ENCODE measurements around the gene NPAS3.

Gene NPAS3

GRCh38 chr14:32914391-32914790 lies 24.3 kb upstream of the NPAS3 start:
- DNase-seq (ENCODE audit: insufficient read length, low spot score) = no peak
- TF ChIP-seq SPI1 (IDR thresholded peaks at IDR 0.05; ENCODE audit: low read depth, low read length) (no peak), TAF1 (IDR thresholded peaks at IDR 0.05; ENCODE audit: low read depth, low read length) (no peak), POLR2A (IDR thresholded peaks at IDR 0.05; ENCODE audit: low read depth, low read length) (no peak), PAX5 (IDR thresholded peaks at IDR 0.05; ENCODE audit: insufficient read depth, low read length, severe bottlenecking) (no peak), POLR2AphosphoS5 (IDR thresholded peaks at IDR 0.05; ENCODE audit: low read depth, low read length) (no peak), POU2F2 (IDR thresholded peaks at IDR 0.05; ENCODE audit: low read depth, low read length) (no peak)
- FAIRE-seq = no peak

DNA sequence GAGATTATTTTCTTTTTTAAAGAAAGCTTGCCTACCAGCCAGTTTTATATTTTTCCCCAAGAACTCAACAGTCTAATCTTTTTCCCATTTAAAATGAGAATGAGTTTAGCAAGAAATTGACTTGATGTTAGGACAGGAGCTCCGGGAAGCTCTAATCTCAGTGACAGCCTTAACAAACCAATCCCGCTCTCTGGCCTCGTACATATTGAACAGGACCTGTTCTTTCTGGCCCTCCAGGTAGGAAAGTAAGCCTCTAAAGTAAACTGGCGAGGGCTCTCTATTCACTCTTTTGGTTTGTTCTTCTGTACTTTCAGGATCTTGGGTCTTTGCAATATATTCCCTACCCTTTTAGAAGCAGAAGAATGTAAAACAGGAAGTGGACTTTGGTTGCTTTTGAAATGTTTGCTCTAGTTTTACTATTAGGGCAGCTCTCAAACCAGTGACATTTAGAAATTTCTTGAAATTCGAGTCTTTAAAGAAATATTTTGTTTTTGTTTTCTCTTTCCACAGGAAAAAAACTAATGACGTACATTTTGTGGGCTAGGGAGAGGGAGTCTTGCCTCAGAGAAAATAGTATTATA lies 17.9 kb upstream of the NPAS3 start:
- TF ChIP-seq POU2F2 (IDR thresholded peaks at IDR 0.05; ENCODE audit: low read depth, low read length) = no peak
- TF ChIP-seq SPI1 (IDR thresholded peaks at IDR 0.05; ENCODE audit: low read depth, low read length) = no peak
- TF ChIP-seq POLR2AphosphoS5 (IDR thresholded peaks at IDR 0.05; ENCODE audit: low read depth, low read length) = no peak
- no peak for TF ChIP-seq POLR2A (IDR thresholded peaks at IDR 0.05; ENCODE audit: low read depth, low read length)
- TF ChIP-seq TAF1 (IDR thresholded peaks at IDR 0.05; ENCODE audit: low read depth, low read length) = no peak
- TF ChIP-seq PAX5 (IDR thresholded peaks at IDR 0.05; ENCODE audit: insufficient read depth, low read length, severe bottlenecking) = no peak
- no peak for DNase-seq (ENCODE audit: insufficient read length, low spot score)
- no peak for FAIRE-seq

DNA sequence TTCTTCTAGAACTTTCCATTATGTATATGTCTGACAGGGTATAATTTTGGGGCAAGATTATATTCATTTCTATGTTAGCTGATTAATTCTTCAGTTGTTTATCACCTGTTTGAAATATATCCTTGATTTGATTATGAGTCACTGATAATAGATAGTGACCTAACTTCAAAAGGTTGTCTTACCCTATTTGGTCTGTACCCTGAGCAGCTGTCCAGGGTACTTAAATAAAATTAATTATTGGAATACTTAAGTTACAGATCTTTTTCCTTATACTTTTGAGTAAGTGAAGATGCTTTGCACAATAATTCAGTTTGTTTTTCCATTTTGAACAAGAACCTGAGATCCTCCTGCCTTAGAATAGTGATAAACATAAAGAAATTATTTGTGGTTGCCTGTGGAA lies 13.2 kb upstream of the NPAS3 start:
- FAIRE-seq = no peak
- TF ChIP-seq POLR2A (IDR thresholded peaks at IDR 0.05; ENCODE audit: low read depth, low read length) (no peak), PAX5 (IDR thresholded peaks at IDR 0.05; ENCODE audit: insufficient read depth, low read length, severe bottlenecking) (no peak), POU2F2 (IDR thresholded peaks at IDR 0.05; ENCODE audit: low read depth, low read length) (no peak), POLR2AphosphoS5 (IDR thresholded peaks at IDR 0.05; ENCODE audit: low read depth, low read length) (no peak), SPI1 (IDR thresholded peaks at IDR 0.05; ENCODE audit: low read depth, low read length) (no peak), TAF1 (IDR thresholded peaks at IDR 0.05; ENCODE audit: low read depth, low read length) (no peak)
- DNase-seq (ENCODE audit: insufficient read length, low spot score) = no peak

DNA sequence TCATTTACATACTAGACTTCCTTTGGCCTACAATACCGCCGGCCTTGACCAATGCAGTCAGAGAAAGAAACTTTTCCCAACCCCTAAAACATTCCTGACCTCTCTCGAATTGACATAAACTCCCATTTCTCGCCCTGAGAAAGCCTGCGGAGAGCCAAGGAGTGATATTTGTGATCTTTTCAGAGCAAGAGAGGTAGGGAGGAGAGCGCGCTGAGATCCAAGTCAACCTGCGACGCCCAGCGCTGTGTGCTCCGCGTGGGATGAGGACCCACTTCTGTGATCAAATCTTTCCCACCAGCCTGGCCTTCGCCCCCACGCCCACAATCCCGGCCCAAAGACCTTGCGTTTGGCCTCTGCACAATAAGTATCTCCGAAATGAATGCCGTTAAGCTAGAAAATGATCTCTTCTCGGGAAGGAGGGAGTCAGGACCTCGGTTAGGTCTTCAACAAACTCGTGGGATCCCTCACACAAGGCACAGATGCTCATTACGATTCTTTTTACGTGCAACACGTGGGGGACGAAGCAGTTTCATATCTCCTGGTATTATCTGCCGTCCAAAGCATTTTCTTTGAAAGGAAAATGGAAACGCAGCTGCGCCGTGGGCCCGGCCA lies 6.3 kb upstream of the NPAS3 start:
- no peak for DNase-seq (ENCODE audit: insufficient read length, low spot score)

DNA sequence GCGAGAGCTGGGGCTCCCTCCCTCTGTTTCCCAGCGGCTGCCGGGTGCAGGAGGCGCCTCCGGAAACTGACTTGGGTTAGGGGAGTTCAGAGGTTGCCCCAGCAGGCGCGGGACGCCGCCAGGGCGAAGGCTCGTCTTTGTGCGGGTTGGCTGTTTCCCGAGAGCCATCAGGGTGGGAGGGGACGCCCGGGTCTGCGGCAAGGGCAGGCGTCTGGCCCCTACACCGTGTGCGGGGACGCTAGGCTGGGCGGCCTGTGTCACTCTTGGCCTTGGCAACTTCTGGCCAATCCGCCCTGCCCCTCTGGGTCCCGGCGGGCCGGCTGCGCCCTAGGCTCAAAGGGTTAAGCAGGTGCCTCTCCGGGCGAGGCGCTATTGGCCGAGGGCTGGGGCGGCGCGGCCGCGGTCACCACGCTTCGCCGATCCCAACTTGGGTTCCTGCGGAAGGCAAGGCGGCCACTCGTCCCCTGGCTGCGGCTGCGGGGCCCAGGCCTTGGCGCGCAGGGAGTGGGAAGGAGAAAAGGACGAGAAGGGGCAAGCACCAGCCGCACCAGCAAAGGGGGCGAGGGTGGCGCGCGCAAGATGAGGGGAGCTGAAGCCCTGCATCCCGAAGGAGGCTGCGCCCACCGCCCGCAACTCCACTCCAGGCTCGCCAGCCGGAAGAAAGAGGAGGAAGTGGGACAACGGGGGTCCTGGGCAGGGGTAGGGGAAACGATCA lies 5.6 kb upstream of the NPAS3 start:
- FAIRE-seq = no peak

More for the DNA sequence above, 6.3 kb upstream of the NPAS3 start:
- no peak for FAIRE-seq
- no peak for TF ChIP-seq POU2F2 (IDR thresholded peaks at IDR 0.05; ENCODE audit: low read depth, low read length)
- no peak for TF ChIP-seq POLR2A (IDR thresholded peaks at IDR 0.05; ENCODE audit: low read depth, low read length)
- no peak for TF ChIP-seq TAF1 (IDR thresholded peaks at IDR 0.05; ENCODE audit: low read depth, low read length)
- TF ChIP-seq PAX5 (IDR thresholded peaks at IDR 0.05; ENCODE audit: insufficient read depth, low read length, severe bottlenecking) = no peak
- TF ChIP-seq SPI1 (IDR thresholded peaks at IDR 0.05; ENCODE audit: low read depth, low read length) = no peak
- no peak for TF ChIP-seq POLR2AphosphoS5 (IDR thresholded peaks at IDR 0.05; ENCODE audit: low read depth, low read length)

DNA sequence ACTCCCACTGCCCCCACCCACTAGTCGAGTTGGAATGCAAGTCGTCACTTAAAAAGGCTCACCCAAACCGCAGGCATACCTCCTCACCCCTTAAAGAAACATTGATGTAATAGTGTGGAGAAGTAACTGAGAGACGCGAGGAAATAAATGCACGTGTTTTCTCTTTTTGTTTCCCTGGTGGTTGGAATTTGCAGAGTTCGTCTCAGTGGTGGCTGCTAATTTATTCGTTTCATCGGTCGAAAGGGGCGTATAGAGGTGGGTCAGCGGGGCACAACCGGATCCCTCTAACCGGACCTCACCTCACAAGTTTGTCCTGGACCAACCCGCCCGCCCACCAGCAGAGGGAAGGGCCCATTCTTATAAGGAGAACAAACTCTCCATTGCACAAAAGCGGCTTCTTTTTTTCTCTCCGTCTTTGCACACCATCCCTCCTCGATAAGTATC lies 5.0 kb upstream of the NPAS3 start:
- FAIRE-seq (no peak), DNase-seq (ENCODE audit: insufficient read length, low spot score) (no peak)
- TF ChIP-seq TAF1 (IDR thresholded peaks at IDR 0.05; ENCODE audit: low read depth, low read length) (no peak), POU2F2 (IDR thresholded peaks at IDR 0.05; ENCODE audit: low read depth, low read length) (no peak), SPI1 (IDR thresholded peaks at IDR 0.05; ENCODE audit: low read depth, low read length) (no peak), PAX5 (IDR thresholded peaks at IDR 0.05; ENCODE audit: insufficient read depth, low read length, severe bottlenecking) (no peak), POLR2AphosphoS5 (IDR thresholded peaks at IDR 0.05; ENCODE audit: low read depth, low read length) (no peak), POLR2A (IDR thresholded peaks at IDR 0.05; ENCODE audit: low read depth, low read length) (no peak)

More for the DNA sequence above, 5.6 kb upstream of the NPAS3 start:
- no peak for TF ChIP-seq PAX5 (IDR thresholded peaks at IDR 0.05; ENCODE audit: insufficient read depth, low read length, severe bottlenecking)
- TF ChIP-seq POLR2A (IDR thresholded peaks at IDR 0.05; ENCODE audit: low read depth, low read length) = no peak
- TF ChIP-seq TAF1 (IDR thresholded peaks at IDR 0.05; ENCODE audit: low read depth, low read length) = no peak
- no peak for TF ChIP-seq POLR2AphosphoS5 (IDR thresholded peaks at IDR 0.05; ENCODE audit: low read depth, low read length)
- TF ChIP-seq SPI1 (IDR thresholded peaks at IDR 0.05; ENCODE audit: low read depth, low read length) = no peak
- TF ChIP-seq POU2F2 (IDR thresholded peaks at IDR 0.05; ENCODE audit: low read depth, low read length) = no peak
- no peak for DNase-seq (ENCODE audit: insufficient read length, low spot score)

DNA sequence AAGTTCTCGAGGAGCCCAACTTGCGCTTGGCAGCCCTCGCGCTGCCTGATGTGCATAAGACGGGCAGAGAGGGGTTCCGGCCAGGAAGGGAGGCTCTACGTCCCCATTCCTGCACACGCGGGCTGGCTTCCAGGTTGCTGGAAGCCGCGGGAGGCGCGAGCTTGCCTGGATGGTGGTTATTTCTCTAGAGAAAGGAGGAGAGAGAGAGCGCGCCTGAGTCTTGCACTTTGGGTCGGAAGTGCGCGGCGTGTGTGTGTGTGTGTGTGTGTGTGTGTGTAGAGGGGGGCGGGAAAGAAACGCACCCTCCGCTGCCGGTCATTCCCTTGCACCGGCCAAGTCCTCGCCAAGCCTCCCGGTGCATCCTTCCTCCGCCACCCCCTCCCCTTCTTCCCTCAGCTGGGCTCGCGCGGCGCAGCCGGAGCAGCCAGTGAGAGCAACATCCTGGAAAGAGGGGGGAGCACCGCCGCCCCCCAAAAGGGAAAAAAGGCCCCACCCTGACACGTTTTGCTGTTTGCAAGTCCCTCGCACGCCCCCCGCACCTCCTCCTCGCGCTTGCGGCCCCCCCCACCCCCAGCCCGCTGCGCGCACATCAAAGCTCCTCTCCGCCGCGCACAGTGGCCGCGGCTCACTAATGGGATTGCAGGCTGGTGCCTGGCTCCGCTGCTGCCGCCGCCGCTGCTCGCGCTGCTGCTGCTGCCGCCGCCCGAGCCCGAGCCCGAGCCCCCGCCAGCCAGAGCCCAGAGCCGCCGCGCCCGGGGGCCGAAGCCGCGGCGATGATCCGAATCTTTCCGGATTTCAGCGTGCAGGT lies 4.4 kb upstream of the NPAS3 start:
- FAIRE-seq = no peak
- DNase-seq (ENCODE audit: insufficient read length, low spot score) = no peak
- TF ChIP-seq PAX5 (IDR thresholded peaks at IDR 0.05; ENCODE audit: insufficient read depth, low read length, severe bottlenecking) (no peak), TAF1 (IDR thresholded peaks at IDR 0.05; ENCODE audit: low read depth, low read length) (no peak), POU2F2 (IDR thresholded peaks at IDR 0.05; ENCODE audit: low read depth, low read length) (no peak), SPI1 (IDR thresholded peaks at IDR 0.05; ENCODE audit: low read depth, low read length) (no peak), POLR2A (IDR thresholded peaks at IDR 0.05; ENCODE audit: low read depth, low read length) (no peak), POLR2AphosphoS5 (IDR thresholded peaks at IDR 0.05; ENCODE audit: low read depth, low read length) (no peak)

DNA sequence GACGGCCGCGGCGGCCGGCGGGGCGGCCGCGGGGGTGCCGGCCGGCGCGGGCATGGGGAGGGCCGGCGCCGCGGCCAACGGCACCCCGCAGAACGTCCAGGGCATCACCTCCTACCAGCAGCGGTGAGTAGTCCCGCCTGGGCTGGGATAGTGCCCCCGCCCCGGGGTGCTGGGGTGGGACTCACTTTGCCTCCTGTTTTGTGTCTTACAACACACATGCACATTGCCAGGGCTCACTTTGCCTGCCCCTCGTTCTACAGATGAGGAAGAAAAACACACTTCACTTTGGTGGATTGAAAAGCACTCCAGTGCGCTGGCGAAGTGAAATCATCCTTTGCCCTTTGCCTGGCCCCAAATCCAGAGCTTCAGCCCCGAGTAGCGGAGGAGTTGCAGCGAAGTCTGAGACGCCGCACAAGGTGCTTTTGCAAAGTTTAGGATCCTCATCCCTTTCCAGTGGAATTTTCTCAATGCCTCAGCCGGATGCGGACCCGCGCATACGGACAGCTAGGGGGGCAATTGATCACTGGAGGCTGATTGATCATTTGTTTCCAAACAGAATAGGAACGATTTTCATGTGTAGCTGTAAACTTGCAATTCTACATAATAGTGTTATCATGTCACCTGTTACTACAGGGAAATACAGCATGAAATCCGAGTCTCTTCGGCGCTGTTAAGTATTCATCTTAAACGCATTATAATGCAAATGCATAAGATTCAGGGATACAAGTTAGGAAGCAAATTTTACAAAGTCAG lies 3.6 kb upstream of the NPAS3 start:
- TF ChIP-seq POU2F2 (IDR thresholded peaks at IDR 0.05; ENCODE audit: low read depth, low read length) = no peak
- DNase-seq (ENCODE audit: insufficient read length, low spot score) = no peak

More for the DNA sequence above, 3.6 kb upstream of the NPAS3 start:
- FAIRE-seq = no peak
